ENCODE data around the gene TAL1. TPM values are rescaled to one million over a fixed set of nuclear protein-coding genes. Genes with fewer than 3 reads are reported as not detected.

The TAL1 gene
- polyA plus RNA-seq, 10 donors = 2.6 to 5.0 (median 3.7) TPM

GRCh38 chr1:47188791-47189785 is 42.9 kb downstream of the TAL1 start:
- no peak for DNase-seq

GRCh38 chr1:47187926-47188250 is 44.1 kb downstream of the TAL1 start:
- no peak for DNase-seq

- no peak for DNase-seq
Measured at GRCh38 chr1:47187231-47187925, 44.6 kb downstream of the TAL1 start.

DNA sequence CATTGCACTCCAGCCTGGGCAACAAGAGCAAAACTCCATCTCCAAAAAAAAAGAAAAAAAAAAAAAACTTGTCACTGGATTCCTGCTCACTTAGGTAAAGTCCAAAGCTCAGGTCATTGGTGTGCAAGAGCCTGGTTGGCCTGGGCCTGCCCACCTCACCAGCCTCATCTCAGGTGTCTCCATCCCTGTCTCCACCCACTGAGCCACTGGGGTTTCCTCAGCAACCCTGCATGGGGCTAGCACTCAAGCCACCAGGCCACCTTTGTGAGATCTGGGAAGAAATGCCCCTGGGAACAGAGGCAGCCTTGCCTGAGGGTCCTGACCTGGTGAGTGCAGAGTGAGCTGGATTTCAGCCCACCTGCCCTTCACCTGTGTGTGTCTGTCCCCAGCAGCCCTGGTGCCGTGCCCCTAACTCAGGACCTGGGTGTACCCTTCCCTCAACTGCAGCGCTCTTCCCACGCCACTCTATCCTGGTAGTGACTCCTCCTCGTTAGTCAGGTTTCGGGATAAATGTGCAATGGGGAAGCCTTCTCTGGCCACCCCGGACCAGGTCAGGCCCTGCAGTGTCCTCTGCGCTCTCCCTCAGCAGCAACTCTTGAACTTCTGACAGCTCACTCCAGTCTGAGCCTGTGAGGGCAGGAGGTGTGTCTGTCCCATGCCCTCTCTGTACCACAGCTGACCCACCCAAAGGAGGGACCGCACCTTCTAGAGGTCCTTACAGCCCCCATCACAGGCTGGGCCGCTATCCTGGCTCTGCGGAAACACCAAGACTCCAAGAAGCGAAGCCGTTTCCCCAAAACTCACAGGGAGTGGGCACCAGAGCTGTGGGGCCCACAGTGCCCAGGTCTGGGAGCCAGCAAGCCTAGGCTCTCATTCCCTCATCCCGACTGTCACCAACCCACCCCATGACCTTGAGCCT is 45.5 kb downstream of the TAL1 start:
- DNase-seq = no peak

GRCh38 chr1:47184822-47185677 is 47.0 kb downstream of the TAL1 start:
- no peak for DNase-seq

- DNase-seq = no peak
Measured at GRCh38 chr1:47184090-47184821, 47.8 kb downstream of the TAL1 start.

DNA sequence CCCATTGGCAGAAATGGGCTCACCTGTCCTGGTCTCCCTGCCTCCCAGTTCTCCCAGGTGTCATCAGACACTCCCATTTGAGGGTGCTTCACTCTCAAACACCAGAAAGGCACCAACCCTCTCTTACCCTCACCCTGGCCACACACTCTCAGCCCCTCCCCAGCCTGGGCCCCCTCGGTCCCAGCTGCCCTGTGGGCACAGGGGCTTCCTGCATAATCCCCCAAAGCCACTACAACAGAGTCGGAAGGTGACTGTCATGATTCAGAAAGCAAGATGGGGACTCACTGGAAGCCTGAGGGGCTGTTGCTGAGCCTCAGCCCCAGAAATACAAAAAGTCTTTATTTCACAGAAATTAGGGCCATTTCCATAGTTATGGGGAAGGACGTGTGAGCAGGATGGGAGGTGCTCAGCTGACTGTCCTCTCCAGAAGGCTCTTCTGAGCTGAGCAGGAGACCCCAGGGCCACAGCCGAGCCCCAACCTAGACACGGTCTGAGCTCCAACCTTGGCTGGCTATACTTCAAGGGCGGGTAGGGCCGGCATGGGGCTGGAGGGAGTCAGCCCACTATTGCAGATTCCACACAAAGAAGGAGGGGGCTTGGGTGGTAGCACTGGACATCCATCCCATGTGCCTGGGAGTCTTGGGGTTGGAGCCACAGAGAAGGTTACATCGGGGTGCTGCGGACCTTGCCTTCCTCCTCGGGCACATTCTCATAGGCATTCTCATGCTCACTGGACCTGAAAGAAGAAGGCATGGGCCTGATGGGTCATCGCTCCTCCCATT is 48.5 kb downstream of the TAL1 start:
- no peak for DNase-seq

DNA sequence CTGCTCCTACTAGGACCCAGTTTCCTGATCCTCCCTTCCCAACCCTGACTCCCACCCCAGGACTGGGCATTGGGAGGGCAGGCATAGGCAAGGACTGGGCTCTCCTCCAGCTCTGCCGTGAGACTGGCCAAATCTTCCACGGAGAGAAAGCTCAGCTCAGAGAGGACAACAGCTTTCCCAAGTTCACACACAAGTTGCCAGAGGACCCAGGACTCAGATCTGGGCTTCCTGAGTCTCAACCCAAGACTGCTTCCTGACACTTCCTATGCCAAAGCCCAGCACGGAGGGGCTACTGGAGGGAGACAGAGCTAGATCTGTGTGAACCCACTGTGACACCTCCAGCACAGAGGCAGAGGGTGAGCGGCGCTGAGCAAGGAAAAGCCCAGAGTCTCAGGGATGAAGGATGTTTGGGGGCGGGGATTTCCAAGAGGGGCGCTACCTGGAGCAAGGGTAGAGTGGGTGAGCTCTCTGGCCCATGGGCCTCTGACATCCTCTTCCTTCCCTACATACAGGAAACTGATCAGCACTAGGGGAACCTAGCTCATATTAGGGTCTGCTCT is 49.3 kb downstream of the TAL1 start:
- no peak for DNase-seq

GRCh38 chr1:47181955-47182675 is 49.9 kb downstream of the TAL1 start:
- DNase-seq = no peak

GRCh38 chr1:47181095-47181954 is 50.7 kb downstream of the TAL1 start:
- DNase-seq = no peak

GRCh38 chr1:47180603-47181094 is 51.4 kb downstream of the TAL1 start:
- DNase-seq = no peak

GRCh38 chr1:47179988-47180563 is 51.9 kb downstream of the TAL1 start:
- no peak for DNase-seq

DNA sequence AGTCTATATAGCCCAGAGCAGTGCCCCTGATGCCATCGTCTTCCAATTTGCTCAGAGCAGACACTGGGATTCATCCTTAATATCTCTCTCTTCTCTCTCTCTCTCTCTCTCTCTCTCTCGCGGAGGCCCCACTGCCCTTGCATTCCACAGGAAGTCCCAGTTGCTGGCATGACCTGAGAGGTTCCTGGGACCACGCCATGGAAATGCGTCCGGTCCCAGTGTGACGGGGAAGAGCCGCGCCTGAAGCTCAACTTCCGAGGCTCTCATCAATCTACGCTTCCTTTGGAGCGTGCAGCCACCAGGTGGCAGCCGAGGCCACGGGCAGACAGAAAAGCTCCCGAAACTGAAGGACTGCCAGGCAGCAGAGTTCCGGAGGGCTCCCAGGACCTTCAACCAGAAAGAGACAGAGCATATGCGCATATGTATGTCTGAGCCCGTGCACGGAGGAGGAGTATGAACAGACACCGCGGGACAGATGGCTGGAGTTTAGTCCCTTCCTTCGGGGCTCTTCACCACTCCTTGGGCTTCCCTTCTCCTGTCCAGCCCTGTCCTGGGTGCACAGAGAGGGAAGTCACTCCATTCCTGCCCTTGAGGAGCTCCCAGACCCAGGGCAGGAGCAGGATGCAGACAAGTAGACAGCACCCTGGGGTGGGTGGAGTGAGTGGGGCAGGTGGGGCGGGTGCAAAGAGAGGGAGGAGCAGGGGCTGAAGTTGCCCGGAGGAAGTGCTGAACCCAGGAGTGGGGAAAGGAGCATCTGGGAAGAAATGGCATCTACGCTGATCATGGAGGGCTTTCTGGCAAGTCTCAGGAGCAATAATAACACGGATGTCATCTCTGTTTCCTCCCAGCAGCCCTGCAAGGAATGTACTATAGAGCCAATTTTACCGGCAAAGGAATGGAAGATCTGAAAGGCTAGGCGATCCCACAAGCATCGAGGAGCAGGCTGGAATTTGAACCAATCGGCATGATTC is 52.7 kb downstream of the TAL1 start:
- DNase-seq = peak; percentile 90 to 96 (median 93)

- no peak for DNase-seq
Measured at GRCh38 chr1:47178654-47179016, 53.4 kb downstream of the TAL1 start.

GRCh38 chr1:47178020-47178419 is 54.0 kb downstream of the TAL1 start:
- no peak for DNase-seq

Data from muscle of back (tissue), 11 donors.